Tibial artery (tissue), 4 donors: ENCODE results near the gene NECAB3.

Source experiments
- DNase-seq, 2 donors: peaks; one replicate each; pipeline ENCODE4 v3.0.0-alpha.2; 2019
- H3K27ac ChIP-seq, 2 donors: fragments of 200-600 bp; sonication (generic) in 1 of 2; 1 replicate in 1 of 2; 2 replicates in 1 of 2; pipeline ENCODE4 v1.5.1; 2018 to 2019; ENCODE audit warnings: mild to moderate bottlenecking in 1 of 2
- H3K27me3 ChIP-seq, 2 donors: fragments of 200-600 bp; sonication (generic) in 1 of 2; one replicate each; pipeline versions ENCODE4 v1.5.1 to v1.6.0; 2016 to 2019
- H3K36me3 ChIP-seq, 3 donors: fragments of 200-600 bp; sonication (generic) in 2 of 3; one replicate each; pipeline ENCODE4 v1.5.1; 2016 to 2019; ENCODE audit warnings: mild to moderate bottlenecking in 2 of 3
- H3K4me1 ChIP-seq, 4 donors: fragments of 200-600 bp; sonication (generic) in 2 of 4; 1 replicate in 3 of 4; 2 replicates in 1 of 4; pipeline ENCODE4 v1.5.1; 2016 to 2019
- H3K4me3 ChIP-seq, 2 donors: fragments of 200-600 bp; sonication (generic) in 1 of 2; 1 replicate in 1 of 2; 2 replicates in 1 of 2; pipeline ENCODE4 v1.5.1; 2018 to 2019; ENCODE audit warnings: mild to moderate bottlenecking in 2 of 2
- H3K9me3 ChIP-seq, 3 donors: fragments of 200-600 bp; sonication (generic) in 1 of 3; one replicate each; pipeline ENCODE4 v1.5.1; 2016 to 2019
- intact Hi-C: fragments of 100-400 bp; cut with DNase I; formaldehyde crosslinking; loops from one replicate; pipeline ENCODE4 v1.15.0; 2023; ENCODE audit warnings: low total_unique reads
- TF ChIP-seq, protein P1 (sequence below), 2 experiments: fragments of 200-600 bp in 1 of 2; fragments of 450-650 bp in 1 of 2; IDR thresholded peaks; one replicate each; pipeline ENCODE4 v1.5.1; 2017 to 2019; ENCODE audit warnings: antibody characterized with exemption in 2 of 2, mild to moderate bottlenecking in 1 of 2, moderate library complexity in 1 of 2

The NECAB3 gene

DNA sequence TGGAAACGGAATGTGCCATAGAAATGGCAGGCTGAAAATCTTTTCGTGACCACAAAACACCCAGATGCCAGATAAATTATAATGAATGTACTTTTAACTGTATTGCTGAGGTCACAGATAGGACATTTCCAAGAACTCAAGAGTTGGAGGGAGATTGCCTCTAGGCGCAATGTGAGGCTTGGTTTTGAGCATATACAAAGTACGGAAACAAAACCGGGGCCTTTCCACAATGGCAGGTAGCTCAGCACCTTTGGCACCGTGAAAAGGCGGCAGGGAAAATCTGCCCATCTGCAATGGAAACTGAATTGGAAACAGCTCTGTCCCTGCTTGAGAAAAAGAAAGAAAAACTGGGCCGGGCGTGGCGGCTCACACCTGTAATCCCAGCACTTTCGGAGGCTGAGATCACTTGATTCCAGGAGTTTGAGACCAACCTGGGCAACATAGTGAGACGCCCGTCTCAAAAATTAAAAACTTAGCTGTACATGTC lies 22.6 kb downstream of the NECAB3 start:
- DNase-seq = no peak
- Histone ChIP-seq H3K27ac (no peak overlapping the region), H3K36me3 (peaks cover 0 to 6% (median 0%) of the 10 kb centered on the region in 3 donors), H3K4me3 (no peak overlapping the region), H3K9me3 (no peaks in the 10 kb centered on the region), H3K4me1 (peaks cover 0 to 52% (median 33%) of the 10 kb centered on the region in 4 donors), H3K27me3 (no peaks in the 10 kb centered on the region)
- TF ChIP-seq, protein P1, sequence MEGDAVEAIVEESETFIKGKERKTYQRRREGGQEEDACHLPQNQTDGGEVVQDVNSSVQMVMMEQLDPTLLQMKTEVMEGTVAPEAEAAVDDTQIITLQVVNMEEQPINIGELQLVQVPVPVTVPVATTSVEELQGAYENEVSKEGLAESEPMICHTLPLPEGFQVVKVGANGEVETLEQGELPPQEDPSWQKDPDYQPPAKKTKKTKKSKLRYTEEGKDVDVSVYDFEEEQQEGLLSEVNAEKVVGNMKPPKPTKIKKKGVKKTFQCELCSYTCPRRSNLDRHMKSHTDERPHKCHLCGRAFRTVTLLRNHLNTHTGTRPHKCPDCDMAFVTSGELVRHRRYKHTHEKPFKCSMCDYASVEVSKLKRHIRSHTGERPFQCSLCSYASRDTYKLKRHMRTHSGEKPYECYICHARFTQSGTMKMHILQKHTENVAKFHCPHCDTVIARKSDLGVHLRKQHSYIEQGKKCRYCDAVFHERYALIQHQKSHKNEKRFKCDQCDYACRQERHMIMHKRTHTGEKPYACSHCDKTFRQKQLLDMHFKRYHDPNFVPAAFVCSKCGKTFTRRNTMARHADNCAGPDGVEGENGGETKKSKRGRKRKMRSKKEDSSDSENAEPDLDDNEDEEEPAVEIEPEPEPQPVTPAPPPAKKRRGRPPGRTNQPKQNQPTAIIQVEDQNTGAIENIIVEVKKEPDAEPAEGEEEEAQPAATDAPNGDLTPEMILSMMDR (IDR thresholded peaks at IDR 0.05) = no peak
- intact Hi-C loops = loop anchor here (10.0 kb wide), 1 partner anchor 237 kb away; no protein-coding TSS in a partner anchor

DNA sequence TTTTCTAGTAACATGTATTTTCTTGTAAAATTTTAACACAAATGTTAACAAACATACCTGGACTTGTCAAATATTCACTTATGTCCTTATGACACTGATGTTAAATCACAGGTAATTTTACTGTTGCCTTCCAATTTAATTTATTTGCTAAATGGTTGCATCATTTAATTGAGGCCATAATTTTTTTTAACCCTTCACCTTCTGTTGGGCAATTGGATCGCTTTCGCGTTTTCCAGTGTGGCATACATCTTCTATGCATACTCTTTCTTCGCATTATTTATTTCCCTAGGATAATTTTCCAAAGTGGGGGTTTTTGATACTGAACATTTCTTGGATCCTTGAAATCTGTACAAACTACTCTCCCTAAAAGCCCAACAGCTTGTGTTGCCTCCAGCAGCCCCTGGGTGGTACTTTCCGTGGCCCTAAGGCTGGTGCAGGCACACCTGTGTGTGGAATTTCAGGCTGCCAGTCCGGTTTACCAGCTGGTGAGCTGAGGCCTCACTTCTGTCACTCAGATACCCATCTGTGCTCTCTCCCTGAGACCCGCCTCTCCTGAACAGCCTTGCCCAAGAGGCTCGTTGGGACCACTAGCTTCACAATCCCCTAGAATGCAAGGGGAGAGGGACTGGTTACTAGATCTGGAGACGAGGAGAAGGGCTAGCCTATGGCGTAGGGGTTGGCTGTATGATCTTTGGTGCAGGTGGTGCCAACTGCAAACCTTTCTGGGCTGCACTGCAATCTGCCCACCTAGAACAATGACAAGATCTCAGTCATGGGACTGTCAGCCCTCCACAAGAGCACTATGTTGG lies 23.3 kb downstream of the NECAB3 start:
- Histone ChIP-seq H3K9me3 (no peaks in the 10 kb centered on the region), H3K4me3 (no peak overlapping the region), H3K27ac (no peak overlapping the region), H3K4me1 (peaks cover 0 to 56% (median 36%) of the 10 kb centered on the region in 4 donors), H3K36me3 (peaks cover 0 to 2% (median 0%) of the 10 kb centered on the region in 3 donors), H3K27me3 (no peaks in the 10 kb centered on the region)
- DNase-seq = no peak
- intact Hi-C loops = loop anchor here (10.0 kb wide), 1 partner anchor 236 kb away; no protein-coding TSS in a partner anchor
- TF ChIP-seq, protein P1 (IDR thresholded peaks at IDR 0.05) = no peak

DNA sequence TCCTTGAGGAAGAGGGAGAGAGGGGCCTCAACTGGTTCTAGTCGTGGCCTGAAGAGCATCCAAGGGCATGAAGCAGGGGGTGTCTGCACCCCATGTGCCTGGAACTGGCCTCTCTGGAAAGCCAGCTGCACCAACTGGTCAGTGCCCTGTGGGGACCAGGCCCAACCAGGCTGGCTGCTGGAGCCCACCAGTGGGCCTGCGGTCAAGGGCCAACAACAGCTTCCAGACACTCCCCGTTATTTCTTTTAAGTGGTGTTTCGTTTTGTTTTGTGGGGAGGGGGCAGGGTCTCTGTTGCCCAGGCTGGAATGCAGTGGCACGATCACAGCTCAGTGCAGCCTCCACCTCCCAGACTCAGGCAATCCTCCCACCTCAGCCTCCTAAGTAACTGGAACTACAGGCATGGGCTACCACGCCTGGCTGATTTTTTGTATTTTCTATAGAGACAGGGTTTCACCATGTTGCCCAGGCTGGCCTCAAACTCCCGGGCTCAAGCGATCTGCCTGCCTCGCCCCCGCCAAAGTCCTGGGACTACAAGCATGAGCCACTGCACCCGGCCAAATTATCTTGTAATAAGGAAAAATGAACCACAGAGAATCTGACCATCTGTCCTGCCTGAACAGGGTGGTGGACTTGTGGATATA lies 24.0 kb downstream of the NECAB3 start:
- no peak for DNase-seq
- Histone ChIP-seq H3K9me3 (no peaks in the 10 kb centered on the region), H3K4me3 (no peak overlapping the region), H3K4me1 (peaks cover 0 to 56% (median 36%) of the 10 kb centered on the region in 4 donors), H3K27ac (no peak overlapping the region), H3K36me3 (peaks cover 0 to 9% (median 5%) of the 10 kb centered on the region in 3 donors), H3K27me3 (no peaks in the 10 kb centered on the region)
- TF ChIP-seq, protein P1 (IDR thresholded peaks at IDR 0.05) = no peak
- intact Hi-C loops = loop anchor here (10.0 kb wide), 1 partner anchor 235 kb away; no protein-coding TSS in a partner anchor

DNA sequence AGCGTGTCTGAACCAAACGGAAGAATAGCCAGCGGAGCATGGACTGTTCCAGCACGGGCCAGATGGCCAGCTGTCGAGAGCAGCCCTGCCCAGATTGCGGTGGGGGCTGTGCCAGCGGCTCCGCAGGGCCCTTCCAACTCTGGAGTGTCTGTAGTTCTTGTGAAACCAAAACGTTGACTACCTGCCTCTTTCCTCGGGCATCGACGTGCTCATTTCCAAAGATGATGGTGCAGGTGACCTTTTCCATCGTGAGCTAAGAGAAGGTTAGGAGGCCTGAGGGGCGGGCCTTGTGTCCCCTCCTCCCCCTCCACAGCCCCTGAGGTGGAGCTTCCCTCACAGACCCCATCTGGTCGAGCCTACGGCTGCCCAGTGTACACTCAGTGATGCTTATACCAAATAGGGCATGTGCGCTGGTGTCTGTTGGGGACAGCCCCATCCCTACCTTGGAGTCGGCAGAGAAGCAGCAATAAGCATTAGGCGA lies 25.0 kb downstream of the NECAB3 start:
- TF ChIP-seq, protein P1 (IDR thresholded peaks at IDR 0.05) = no peak
- peak overlapping the region; percentile 65 to 80 for H3K27ac ChIP-seq
- H3K27me3 ChIP-seq = no peaks in the 10 kb centered on the region
- intact Hi-C loops = no loop called here
- peaks cover 9 to 19% (median 15%) of the 10 kb centered on the region in 3 donors for H3K36me3 ChIP-seq
- no peak overlapping the region for H3K4me3 ChIP-seq
- H3K9me3 ChIP-seq = no peaks in the 10 kb centered on the region
- DNase-seq = peak in 1 of 2 donors; percentile 79
- H3K4me1 ChIP-seq = peaks cover 0 to 55% (median 36%) of the 10 kb centered on the region in 4 donors

DNA sequence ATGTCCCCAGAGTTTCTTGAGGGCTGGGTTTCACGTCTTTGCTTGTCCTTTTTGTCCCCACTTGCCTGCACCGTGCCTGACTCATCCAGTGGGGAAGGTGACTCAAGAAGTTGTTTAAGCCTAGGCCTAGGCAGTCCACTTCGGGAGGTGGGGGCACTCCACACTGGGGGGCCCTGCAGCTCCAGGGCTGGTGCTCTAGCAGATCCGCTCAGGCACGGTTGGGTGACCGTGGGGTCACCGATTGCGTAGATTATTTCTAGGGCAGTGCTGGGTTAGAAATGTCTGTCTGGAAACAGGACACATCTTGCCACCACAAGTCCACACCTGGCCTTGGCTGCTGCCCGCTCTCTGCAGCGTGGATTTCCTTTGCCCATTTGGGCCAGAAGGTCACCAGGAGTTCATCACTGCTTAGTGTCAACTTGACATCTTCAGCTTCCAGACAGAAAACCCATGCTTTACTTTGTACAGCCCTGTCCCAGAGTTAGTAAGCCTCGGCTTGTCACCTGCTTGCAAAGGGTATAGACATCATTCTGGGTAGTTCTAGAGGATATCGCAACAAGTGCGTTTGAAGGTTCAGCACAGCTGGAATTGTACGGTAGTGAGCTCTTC lies 25.7 kb downstream of the NECAB3 start:
- DNase-seq = no peak
- Histone ChIP-seq H3K36me3 (peaks cover 10 to 24% (median 19%) of the 10 kb centered on the region in 3 donors), H3K27ac (peak overlapping the region; percentile 65 to 80), H3K4me3 (peak overlapping the region in 1 of 2 donors; percentile 39), H3K4me1 (peaks cover 0 to 47% (median 34%) of the 10 kb centered on the region in 4 donors), H3K9me3 (no peaks in the 10 kb centered on the region), H3K27me3 (no peaks in the 10 kb centered on the region)
- TF ChIP-seq, protein P1 (IDR thresholded peaks at IDR 0.05) = no peak
- intact Hi-C loops = no loop called here
